ENCODE results near the gene PAX7.

- no peak for TF ChIP-seq CTCF (IDR thresholded peaks at IDR 0.05)
- no peak for TF ChIP-seq POLR2A (IDR thresholded peaks at IDR 0.05)
Observed at GRCh38 chr1:18736958-18737357, 106.3 kb downstream of the PAX7 start.

Data from body of pancreas (tissue), 4 donors.